Breast epithelium (tissue), 3 donors: ENCODE measurements around the gene ADORA1.

ENCODE experiments used
- POLR2A ChIP-seq: fragments of 450-650 bp; IDR thresholded peaks from one replicate; pipeline ENCODE4 v1.6.1; 2016; ENCODE audit warnings: antibody characterized with exemption, mild to moderate bottlenecking, moderate library complexity
- POLR2AphosphoS5 ChIP-seq, 3 donors: sonication (generic); formaldehyde crosslinking; IDR thresholded peaks; one replicate each; pipeline ENCODE4 v1.6.1; 2017; ENCODE audit warnings: antibody characterized with exemption in 3 of 3
- TF ChIP-seq, protein P1 (sequence below), 3 donors: fragments of 450-650 bp; IDR thresholded peaks; one replicate each; pipeline ENCODE4 v1.5.1; 2016 to 2017; ENCODE audit warnings: antibody characterized with exemption in 3 of 3, mild to moderate bottlenecking in 3 of 3, moderate library complexity in 3 of 3

DNA sequence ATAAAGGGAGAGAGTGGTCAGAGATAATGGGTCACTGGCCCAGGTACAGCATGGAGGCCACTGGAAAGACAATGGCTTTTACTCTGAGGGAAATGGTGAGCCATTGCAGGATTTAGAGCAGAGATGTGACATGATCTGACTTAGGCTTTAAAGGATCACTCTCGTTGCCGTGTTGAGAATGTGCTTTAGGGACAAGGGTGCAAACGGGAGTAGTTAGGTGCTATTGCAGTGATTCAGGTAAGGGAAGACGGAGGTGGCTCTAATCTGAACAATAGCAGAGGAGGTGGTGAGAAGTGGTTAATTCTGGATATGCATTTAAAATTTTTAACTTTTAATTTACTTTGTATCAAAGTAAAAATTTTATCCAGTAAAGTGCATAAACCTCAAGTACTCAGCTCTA lies 9.8 kb downstream of the ADORA1 start:
- TF ChIP-seq, protein P1, sequence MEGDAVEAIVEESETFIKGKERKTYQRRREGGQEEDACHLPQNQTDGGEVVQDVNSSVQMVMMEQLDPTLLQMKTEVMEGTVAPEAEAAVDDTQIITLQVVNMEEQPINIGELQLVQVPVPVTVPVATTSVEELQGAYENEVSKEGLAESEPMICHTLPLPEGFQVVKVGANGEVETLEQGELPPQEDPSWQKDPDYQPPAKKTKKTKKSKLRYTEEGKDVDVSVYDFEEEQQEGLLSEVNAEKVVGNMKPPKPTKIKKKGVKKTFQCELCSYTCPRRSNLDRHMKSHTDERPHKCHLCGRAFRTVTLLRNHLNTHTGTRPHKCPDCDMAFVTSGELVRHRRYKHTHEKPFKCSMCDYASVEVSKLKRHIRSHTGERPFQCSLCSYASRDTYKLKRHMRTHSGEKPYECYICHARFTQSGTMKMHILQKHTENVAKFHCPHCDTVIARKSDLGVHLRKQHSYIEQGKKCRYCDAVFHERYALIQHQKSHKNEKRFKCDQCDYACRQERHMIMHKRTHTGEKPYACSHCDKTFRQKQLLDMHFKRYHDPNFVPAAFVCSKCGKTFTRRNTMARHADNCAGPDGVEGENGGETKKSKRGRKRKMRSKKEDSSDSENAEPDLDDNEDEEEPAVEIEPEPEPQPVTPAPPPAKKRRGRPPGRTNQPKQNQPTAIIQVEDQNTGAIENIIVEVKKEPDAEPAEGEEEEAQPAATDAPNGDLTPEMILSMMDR (IDR thresholded peaks at IDR 0.05), result no peak
- TF ChIP-seq POLR2A (no peak), POLR2AphosphoS5 (IDR thresholded peaks at IDR 0.05) (no peak)
